ENCODE measurements around the gene C12orf76. TPM values are rescaled to one million over a fixed set of nuclear protein-coding genes. Genes with fewer than 3 reads are reported as not detected.

The C12orf76 gene
- total RNA-seq, 1 experiment from 2014 or later: 10.1 TPM

DNA sequence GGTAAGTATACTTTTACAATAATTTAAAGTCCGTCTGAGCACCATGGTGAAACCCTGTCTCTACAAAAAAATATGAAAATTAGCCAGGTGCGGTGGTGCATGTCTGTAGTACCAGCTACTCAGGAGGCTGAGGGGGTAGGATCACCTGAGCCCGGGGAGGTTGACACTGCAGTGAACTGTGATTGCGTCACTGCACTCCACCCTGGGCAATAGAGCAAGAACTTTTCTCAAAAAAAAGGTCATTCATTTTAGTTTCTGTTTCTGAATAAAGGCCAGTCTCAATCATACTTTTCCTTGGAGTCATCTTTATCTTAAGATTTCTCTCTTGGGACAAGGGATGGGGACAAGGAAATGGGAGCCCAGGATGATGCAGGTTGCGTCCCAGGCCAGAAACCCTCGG lies 36.2 kb downstream of the C12orf76 start:
- Histone ChIP-seq H2AFZ (ENCODE audit: low read depth, low read length, poor library complexity, severe bottlenecking) (no peak overlapping the region), H3K79me2 (ENCODE audit: insufficient read depth, low read length) (peaks cover 14% of the 10 kb centered on the region), H3K9me3 (ENCODE audit: control insufficient read depth in 1 of 2, insufficient read depth in 1 of 2, low read depth in 1 of 2, low read length in 2 of 2) (no peaks in the 10 kb centered on the region), H3K4me1 (ENCODE audit: control insufficient read depth in 1 of 2, insufficient read depth in 2 of 2, low read length in 2 of 2) (no peaks in the 10 kb centered on the region), H3K9me2 (ENCODE audit: insufficient read depth) (no peaks in the 10 kb centered on the region), H3K9ac (ENCODE audit: low read length) (no peak overlapping the region), H3K4me3 (replicated peaks in 1 of 2; ENCODE audit: low read depth in 1 of 2, low read length in 2 of 2) (no peak overlapping the region), H3K27ac (ENCODE audit: low read depth, low read length) (no peak overlapping the region), H4K20me1 (ENCODE audit: insufficient read depth) (no peaks in the 10 kb centered on the region), H3K4me2 (ENCODE audit: low read length) (no peak overlapping the region), H3K36me3 (ENCODE audit: control insufficient read depth in 1 of 2, insufficient read depth in 2 of 2, low read length in 2 of 2) (peaks cover 3 to 6% of the 10 kb centered on the region in 2 experiments; a peak in 1 of 4 replicates), H3K27me3 (ENCODE audit: insufficient read depth, low read length) (no peaks in the 10 kb centered on the region)
- DNase-seq (ENCODE audit: low read depth, low spot score) (no peak), ATAC-seq (no peak)
- no peak for TF ChIP-seq TCF7L2 (IDR thresholded peaks at IDR 0.05; ENCODE audit: borderline replicate concordance, extremely low read depth, insufficient read depth, insufficient read length)
- TF ChIP-seq, protein P1, sequence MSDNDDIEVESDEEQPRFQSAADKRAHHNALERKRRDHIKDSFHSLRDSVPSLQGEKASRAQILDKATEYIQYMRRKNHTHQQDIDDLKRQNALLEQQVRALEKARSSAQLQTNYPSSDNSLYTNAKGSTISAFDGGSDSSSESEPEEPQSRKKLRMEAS (IDR thresholded peaks at IDR 0.05): no peak
- no peak for TF ChIP-seq SRF (IDR thresholded peaks at IDR 0.05; ENCODE audit: low read depth)
- TF ChIP-seq, protein P2, sequence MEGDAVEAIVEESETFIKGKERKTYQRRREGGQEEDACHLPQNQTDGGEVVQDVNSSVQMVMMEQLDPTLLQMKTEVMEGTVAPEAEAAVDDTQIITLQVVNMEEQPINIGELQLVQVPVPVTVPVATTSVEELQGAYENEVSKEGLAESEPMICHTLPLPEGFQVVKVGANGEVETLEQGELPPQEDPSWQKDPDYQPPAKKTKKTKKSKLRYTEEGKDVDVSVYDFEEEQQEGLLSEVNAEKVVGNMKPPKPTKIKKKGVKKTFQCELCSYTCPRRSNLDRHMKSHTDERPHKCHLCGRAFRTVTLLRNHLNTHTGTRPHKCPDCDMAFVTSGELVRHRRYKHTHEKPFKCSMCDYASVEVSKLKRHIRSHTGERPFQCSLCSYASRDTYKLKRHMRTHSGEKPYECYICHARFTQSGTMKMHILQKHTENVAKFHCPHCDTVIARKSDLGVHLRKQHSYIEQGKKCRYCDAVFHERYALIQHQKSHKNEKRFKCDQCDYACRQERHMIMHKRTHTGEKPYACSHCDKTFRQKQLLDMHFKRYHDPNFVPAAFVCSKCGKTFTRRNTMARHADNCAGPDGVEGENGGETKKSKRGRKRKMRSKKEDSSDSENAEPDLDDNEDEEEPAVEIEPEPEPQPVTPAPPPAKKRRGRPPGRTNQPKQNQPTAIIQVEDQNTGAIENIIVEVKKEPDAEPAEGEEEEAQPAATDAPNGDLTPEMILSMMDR (IDR thresholded peaks at IDR 0.05 in 2 of 3, conservative IDR thresholded peaks at IDR 0.05 in 1 of 3; ENCODE audit: borderline replicate concordance in 1 of 3, insufficient read depth in 1 of 3, low read depth in 2 of 3, low read length in 2 of 3): no peak
- no peak for TF ChIP-seq ELF1 (IDR thresholded peaks at IDR 0.05; ENCODE audit: borderline replicate concordance, low read depth)
- no peak for TF ChIP-seq YY1 (IDR thresholded peaks at IDR 0.05; ENCODE audit: extremely low read depth, insufficient replicate concordance, low read depth, low read length)
- no peak for TF ChIP-seq FOSL1 (IDR thresholded peaks at IDR 0.05; ENCODE audit: low read depth)
- TF ChIP-seq CEBPB (IDR thresholded peaks at IDR 0.05; ENCODE audit: low read depth): no peak
- TF ChIP-seq EZH2phosphoT487 (IDR thresholded peaks at IDR 0.05; ENCODE audit: borderline replicate concordance): no peak
- TF ChIP-seq SP1 (IDR thresholded peaks at IDR 0.05; ENCODE audit: low read depth): no peak
- no peak for TF ChIP-seq JUND (IDR thresholded peaks at IDR 0.05)
- TF ChIP-seq, protein P3, sequence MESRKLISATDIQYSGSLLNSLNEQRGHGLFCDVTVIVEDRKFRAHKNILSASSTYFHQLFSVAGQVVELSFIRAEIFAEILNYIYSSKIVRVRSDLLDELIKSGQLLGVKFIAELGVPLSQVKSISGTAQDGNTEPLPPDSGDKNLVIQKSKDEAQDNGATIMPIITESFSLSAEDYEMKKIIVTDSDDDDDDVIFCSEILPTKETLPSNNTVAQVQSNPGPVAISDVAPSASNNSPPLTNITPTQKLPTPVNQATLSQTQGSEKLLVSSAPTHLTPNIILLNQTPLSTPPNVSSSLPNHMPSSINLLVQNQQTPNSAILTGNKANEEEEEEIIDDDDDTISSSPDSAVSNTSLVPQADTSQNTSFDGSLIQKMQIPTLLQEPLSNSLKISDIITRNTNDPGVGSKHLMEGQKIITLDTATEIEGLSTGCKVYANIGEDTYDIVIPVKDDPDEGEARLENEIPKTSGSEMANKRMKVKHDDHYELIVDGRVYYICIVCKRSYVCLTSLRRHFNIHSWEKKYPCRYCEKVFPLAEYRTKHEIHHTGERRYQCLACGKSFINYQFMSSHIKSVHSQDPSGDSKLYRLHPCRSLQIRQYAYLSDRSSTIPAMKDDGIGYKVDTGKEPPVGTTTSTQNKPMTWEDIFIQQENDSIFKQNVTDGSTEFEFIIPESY (IDR thresholded peaks at IDR 0.05; ENCODE audit: extremely low read depth, insufficient replicate concordance, low read length): no peak
- no peak for TF ChIP-seq POLR2A (IDR thresholded peaks at IDR 0.05; ENCODE audit: borderline replicate concordance, extremely low read depth, insufficient read depth, insufficient read length)
- ChIA-PET POLR2A (no interaction called here), CTCF (no interaction called here), RAD21 (ENCODE audit: low non-redundant PET in 1 of 2, low total read pairs in 2 of 2, uncharacterized antibody in 2 of 2, unreplicated experiment in 2 of 2) (no interaction called here)
- intact Hi-C loops (cut with micrococcal nuclease): no loop called here
- BruUV-seq (replicated peaks): no TSS peak
